NB4 (cell line): ENCODE data around the gene HS6ST3.

Experiments used
- POLR2A ChIP-seq: IDR thresholded peaks from 2 replicates; pipeline ENCODE4 v1.6.1; 2011; ENCODE audit warnings: mild to moderate bottlenecking; ENCODE audit not compliant: insufficient read length; ENCODE audit errors: extremely low read depth
- TF ChIP-seq, protein P1 (sequence below): IDR thresholded peaks from one replicate; pipeline ENCODE4 v1.5.1; 2012; ENCODE audit warnings: low read depth, low read length
- TF ChIP-seq, protein P2 (sequence below): IDR thresholded peaks from 2 replicates; pipeline ENCODE4 v1.6.1; 2011; ENCODE audit warnings: low read depth, low read length

DNA sequence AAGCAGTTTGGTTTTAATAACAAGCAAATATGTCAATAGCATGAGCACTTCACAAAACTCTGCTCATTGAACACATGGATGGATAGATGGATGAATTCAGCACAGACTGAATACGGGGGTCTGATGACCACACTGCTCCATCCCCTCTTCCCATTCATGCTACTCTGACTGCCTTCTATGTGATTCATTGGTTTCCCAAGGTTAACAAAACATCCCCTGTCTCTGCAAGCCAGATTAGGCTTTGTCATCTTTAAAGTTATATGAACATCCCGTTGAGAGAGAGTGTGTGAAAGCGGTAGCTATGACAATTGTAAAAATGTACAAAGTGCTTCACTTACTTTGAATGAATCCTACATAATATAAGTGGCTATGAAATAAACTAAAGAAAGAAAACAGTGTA, 651.9 kb downstream of the HS6ST3 start:
- TF ChIP-seq, protein P1, sequence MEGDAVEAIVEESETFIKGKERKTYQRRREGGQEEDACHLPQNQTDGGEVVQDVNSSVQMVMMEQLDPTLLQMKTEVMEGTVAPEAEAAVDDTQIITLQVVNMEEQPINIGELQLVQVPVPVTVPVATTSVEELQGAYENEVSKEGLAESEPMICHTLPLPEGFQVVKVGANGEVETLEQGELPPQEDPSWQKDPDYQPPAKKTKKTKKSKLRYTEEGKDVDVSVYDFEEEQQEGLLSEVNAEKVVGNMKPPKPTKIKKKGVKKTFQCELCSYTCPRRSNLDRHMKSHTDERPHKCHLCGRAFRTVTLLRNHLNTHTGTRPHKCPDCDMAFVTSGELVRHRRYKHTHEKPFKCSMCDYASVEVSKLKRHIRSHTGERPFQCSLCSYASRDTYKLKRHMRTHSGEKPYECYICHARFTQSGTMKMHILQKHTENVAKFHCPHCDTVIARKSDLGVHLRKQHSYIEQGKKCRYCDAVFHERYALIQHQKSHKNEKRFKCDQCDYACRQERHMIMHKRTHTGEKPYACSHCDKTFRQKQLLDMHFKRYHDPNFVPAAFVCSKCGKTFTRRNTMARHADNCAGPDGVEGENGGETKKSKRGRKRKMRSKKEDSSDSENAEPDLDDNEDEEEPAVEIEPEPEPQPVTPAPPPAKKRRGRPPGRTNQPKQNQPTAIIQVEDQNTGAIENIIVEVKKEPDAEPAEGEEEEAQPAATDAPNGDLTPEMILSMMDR = no peak
- TF ChIP-seq POLR2A = no peak
- TF ChIP-seq, protein P2, sequence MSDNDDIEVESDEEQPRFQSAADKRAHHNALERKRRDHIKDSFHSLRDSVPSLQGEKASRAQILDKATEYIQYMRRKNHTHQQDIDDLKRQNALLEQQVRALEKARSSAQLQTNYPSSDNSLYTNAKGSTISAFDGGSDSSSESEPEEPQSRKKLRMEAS = no peak
